ENCODE data around the gene NLRP12. TPM values are rescaled to one million over a fixed set of nuclear protein-coding genes. Genes with fewer than 3 reads are reported as not detected.
"Not testable (repeated sequence)": the region's sequence is repeated elsewhere in the genome, so short reads cannot be mapped to it uniquely, and the experiment has no call there.

Gene NLRP12
- total and polyA plus RNA-seq, 2 donors (not counting 1 experiment from before 2014, with no cell fraction given), result 0.22 TPM; not detected in 1

- ChIA-PET POLR2A (no interaction called here), CTCF (interaction anchor here (1.7 kb wide), 1 partner anchor 176 kb away, joined by 6 read pairs; no protein-coding TSS in a partner anchor)
- ATAC-seq (ENCODE audit: low read depth) (no peak), DNase-seq (no peak)
- Histone ChIP-seq H3K9me3 (ENCODE audit: control extremely low read depth in 1 of 3, control insufficient read depth in 2 of 3, insufficient read depth in 1 of 3, low read length in 2 of 3) (peaks cover 0 to 12% (median 0%) of the 10 kb centered on the region in 3 donors), H3K9ac (ENCODE audit: low read length) (no peak overlapping the region), H3K27me3 (replicated peaks in 1 of 4; ENCODE audit: control extremely low read depth in 1 of 4, control insufficient read depth in 3 of 4, insufficient read depth in 4 of 4, low read length in 3 of 4) (peaks cover 0 to 26% (median 9%) of the 10 kb centered on the region in 4 experiments), H3K4me1 (ENCODE audit: control insufficient read depth in 2 of 2, insufficient read depth in 2 of 2, low read length in 2 of 2) (peaks cover 8 to 13% of the 10 kb centered on the region in 2 donors), H3K4me3 (ENCODE audit: control extremely low read depth in 1 of 5, extremely low read depth in 1 of 5, insufficient read depth in 1 of 5, low read depth in 2 of 5, low read length in 4 of 5) (no peak overlapping the region), H3K4me2 (replicated peaks; ENCODE audit: low read depth, low read length, poor library complexity, severe bottlenecking) (no peak overlapping the region), H3K36me3 (replicated peaks in 1 of 2; ENCODE audit: control extremely low read depth in 1 of 2, control insufficient read depth in 1 of 2, extremely low read depth in 1 of 2, insufficient read depth in 2 of 2, low read length in 1 of 2) (no peaks in the 10 kb centered on the region), H2AFZ (ENCODE audit: insufficient read depth, low read depth, low read length, poor library complexity, severe bottlenecking) (no peak overlapping the region), H3K27ac (ENCODE audit: low read length in 2 of 2) (no peak overlapping the region), H4K20me1 (ENCODE audit: control insufficient read depth, insufficient read depth, low read length, poor library complexity, severe bottlenecking) (no peaks in the 10 kb centered on the region), H3K79me2 (ENCODE audit: control insufficient read depth, insufficient read depth, low read length) (no peaks in the 10 kb centered on the region)
- intact Hi-C loops (cut with micrococcal nuclease), result loop anchor here (10.0 kb wide), 1 partner anchor 653 kb away; the partner anchor contains the start of gene ZNF665
- no peak overlapping the region for H3K27ac Mint-ChIP-seq
- H3K27me3 Mint-ChIP-seq, result peaks cover 28% of the 10 kb centered on the region
- H3K9me3 Mint-ChIP-seq (ENCODE audit: insufficient read depth), result no peaks in the 10 kb centered on the region
- 83% methylated on average over 7 of the region's 8 CpGs for WGBS (ENCODE audit: insufficient coverage)
- H3K4me1 Mint-ChIP-seq, result peaks cover 7% of the 10 kb centered on the region
- TF ChIP-seq EZH2 (IDR thresholded peaks at IDR 0.05; ENCODE audit: borderline replicate concordance, insufficient read depth, low read depth, low read length, poor library complexity, severe bottlenecking), result no peak
- no peak for TF ChIP-seq CTCF (IDR thresholded peaks at IDR 0.05)
- no peak overlapping the region for H3K4me3 Mint-ChIP-seq
These were observed 23.4 kb upstream of the NLRP12 start for GRCh38 chr19:53847555-53847954.

GRCh38 chr19:53844849-53845246, 20.7 kb upstream of the NLRP12 start:
- Histone ChIP-seq H3K27ac (ENCODE audit: low read length in 2 of 2) (no peak overlapping the region), H3K36me3 (replicated peaks in 1 of 2; ENCODE audit: control extremely low read depth in 1 of 2, control insufficient read depth in 1 of 2, extremely low read depth in 1 of 2, insufficient read depth in 2 of 2, low read length in 1 of 2) (no peaks in the 10 kb centered on the region), H3K4me1 (ENCODE audit: control insufficient read depth in 2 of 2, insufficient read depth in 2 of 2, low read length in 2 of 2) (peaks cover 0 to 8% of the 10 kb centered on the region in 2 donors), H3K9ac (ENCODE audit: low read length) (no peak overlapping the region), H2AFZ (ENCODE audit: insufficient read depth, low read depth, low read length, poor library complexity, severe bottlenecking) (no peak overlapping the region), H3K27me3 (replicated peaks in 1 of 4; ENCODE audit: control extremely low read depth in 1 of 4, control insufficient read depth in 3 of 4, insufficient read depth in 4 of 4, low read length in 3 of 4) (peaks cover 0 to 17% (median 9%) of the 10 kb centered on the region in 4 experiments), H3K4me2 (replicated peaks; ENCODE audit: low read depth, low read length, poor library complexity, severe bottlenecking) (no peak overlapping the region), H3K79me2 (ENCODE audit: control insufficient read depth, insufficient read depth, low read length) (no peaks in the 10 kb centered on the region), H3K9me3 (ENCODE audit: control extremely low read depth in 1 of 3, control insufficient read depth in 2 of 3, insufficient read depth in 1 of 3, low read length in 2 of 3) (peaks cover 0 to 10% (median 0%) of the 10 kb centered on the region in 3 donors), H4K20me1 (ENCODE audit: control insufficient read depth, insufficient read depth, low read length, poor library complexity, severe bottlenecking) (no peaks in the 10 kb centered on the region), H3K4me3 (ENCODE audit: control extremely low read depth in 1 of 5, extremely low read depth in 1 of 5, insufficient read depth in 1 of 5, low read depth in 2 of 5, low read length in 4 of 5) (no peak overlapping the region)
- ChIA-PET CTCF (no interaction called here), POLR2A (interaction anchor here (0.7 kb wide), 1 partner anchor 26 kb away, joined by 3 read pairs; no protein-coding TSS in a partner anchor)
- Mint-ChIP-seq H3K9me3 (ENCODE audit: insufficient read depth) (no peaks in the 10 kb centered on the region), H3K27ac (no peak overlapping the region), H3K4me1 (peaks cover 5% of the 10 kb centered on the region), H3K27me3 (peaks cover 24% of the 10 kb centered on the region), H3K4me3 (no peak overlapping the region)
- 80% methylated on average over 6 of the region's 9 CpGs for WGBS (ENCODE audit: insufficient coverage)
- ATAC-seq (ENCODE audit: low read depth), result no peak
- TF ChIP-seq CTCF (IDR thresholded peaks at IDR 0.05) (no peak), EZH2 (IDR thresholded peaks at IDR 0.05; ENCODE audit: borderline replicate concordance, insufficient read depth, low read depth, low read length, poor library complexity, severe bottlenecking) (no peak)
- intact Hi-C loops (cut with micrococcal nuclease), result loop anchor here (5.0 to 10.0 kb wide), 2 partner anchors 37 to 650 kb away; partner anchors contain the start of genes PRKCG and ZNF665
- no peak for DNase-seq

- H3K36me3 ChIP-seq (replicated peaks in 1 of 2; ENCODE audit: control extremely low read depth in 1 of 2, control insufficient read depth in 1 of 2, extremely low read depth in 1 of 2, insufficient read depth in 2 of 2, low read length in 1 of 2); H4K20me1 ChIP-seq (ENCODE audit: control insufficient read depth, insufficient read depth, low read length, poor library complexity, severe bottlenecking); ATAC-seq (ENCODE audit: low read depth); H3K79me2 ChIP-seq (ENCODE audit: control insufficient read depth, insufficient read depth, low read length); DNase-seq; H3K27me3 ChIP-seq (replicated peaks in 1 of 4; ENCODE audit: control extremely low read depth in 1 of 4, control insufficient read depth in 3 of 4, insufficient read depth in 4 of 4, low read length in 3 of 4); H3K4me2 ChIP-seq (replicated peaks; ENCODE audit: low read depth, low read length, poor library complexity, severe bottlenecking); H3K4me3 ChIP-seq (ENCODE audit: control extremely low read depth in 1 of 5, extremely low read depth in 1 of 5, insufficient read depth in 1 of 5, low read depth in 2 of 5, low read length in 4 of 5); H2AFZ ChIP-seq (ENCODE audit: insufficient read depth, low read depth, low read length, poor library complexity, severe bottlenecking); H3K9me3 ChIP-seq (ENCODE audit: control extremely low read depth in 1 of 3, control insufficient read depth in 2 of 3, insufficient read depth in 1 of 3, low read length in 2 of 3); H3K27ac ChIP-seq (ENCODE audit: low read length in 2 of 2); H3K4me3 Mint-ChIP-seq; H3K9ac ChIP-seq (ENCODE audit: low read length); H3K27ac Mint-ChIP-seq; H3K4me1 Mint-ChIP-seq; H3K9me3 Mint-ChIP-seq (ENCODE audit: insufficient read depth); H3K4me1 ChIP-seq (ENCODE audit: control insufficient read depth in 2 of 2, insufficient read depth in 2 of 2, low read length in 2 of 2): not testable (repeated sequence)
- H3K27me3 Mint-ChIP-seq, result peaks cover 13% of the 10 kb centered on the region
- CTCF ChIA-PET, result interaction anchor here (0.5 to 4.0 kb wide), 7 partner anchors 11 to 197 kb away, joined by 3 to 36 read pairs (median 4); no protein-coding TSS in a partner anchor
- intact Hi-C loops (cut with micrococcal nuclease), result loop anchor here (5.0 to 10.0 kb wide), 2 partner anchors 41 to 646 kb away; partner anchors contain the start of genes PRKCG and ZNF665
- POLR2A ChIA-PET, result interaction anchor here (0.7 kb wide), 1 partner anchor 391 kb away, joined by 4 read pairs; no protein-coding TSS in a partner anchor
- no CpG with 5 or more reads among the region's 4 CpGs for WGBS (ENCODE audit: insufficient coverage)
These were observed 16.8 kb upstream of the NLRP12 start for GRCh38 chr19:53840914-53841313.
